SH-SY5Y (cell line): ENCODE data around the gene DDX51.

Experiments
- GATA2 ChIP-seq: IDR thresholded peaks from 2 replicates; pipeline ENCODE4 v1.6.1; 2011; ENCODE audit warnings: mild to moderate bottlenecking, low read depth, low read length
- GATA3 ChIP-seq: IDR thresholded peaks from 2 replicates; pipeline ENCODE4 v1.6.1; 2011; ENCODE audit warnings: low read depth, mild to moderate bottlenecking, low read length, moderate library complexity

DDX51 gene

GRCh38 chr12:132164426-132164825 is 20.3 kb upstream of the DDX51 start:
- TF ChIP-seq GATA3 (no peak), GATA2 (no peak)

DNA sequence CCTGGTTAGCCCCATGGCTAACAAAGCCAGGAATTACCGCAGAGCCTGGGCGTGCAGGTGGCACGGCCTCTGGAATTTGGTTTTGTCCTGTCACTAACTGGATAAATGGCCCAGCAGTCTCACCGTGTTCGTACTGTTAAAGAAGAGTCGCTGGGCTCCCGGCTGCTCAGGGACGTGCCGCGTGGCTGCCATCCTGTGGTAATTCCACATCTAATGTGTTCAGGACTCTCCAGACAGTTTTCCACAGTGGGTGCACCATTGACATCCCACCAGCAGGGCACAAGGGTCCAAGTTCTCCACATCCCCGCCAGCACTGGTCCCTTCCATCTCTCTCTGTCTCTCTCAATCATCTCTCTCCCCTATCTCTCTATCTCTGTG is 19.8 kb upstream of the DDX51 start:
- TF ChIP-seq GATA3 (no peak), GATA2 (no peak)

GRCh38 chr12:132163041-132163910 is 19.2 kb upstream of the DDX51 start:
- TF ChIP-seq GATA2 (no peak), GATA3 (no peak)

GRCh38 chr12:132162508-132163031 is 18.5 kb upstream of the DDX51 start:
- TF ChIP-seq GATA3: no peak
- no peak for TF ChIP-seq GATA2

GRCh38 chr12:132161796-132162507 is 17.8 kb upstream of the DDX51 start:
- no peak for TF ChIP-seq GATA2
- TF ChIP-seq GATA3: no peak

DNA sequence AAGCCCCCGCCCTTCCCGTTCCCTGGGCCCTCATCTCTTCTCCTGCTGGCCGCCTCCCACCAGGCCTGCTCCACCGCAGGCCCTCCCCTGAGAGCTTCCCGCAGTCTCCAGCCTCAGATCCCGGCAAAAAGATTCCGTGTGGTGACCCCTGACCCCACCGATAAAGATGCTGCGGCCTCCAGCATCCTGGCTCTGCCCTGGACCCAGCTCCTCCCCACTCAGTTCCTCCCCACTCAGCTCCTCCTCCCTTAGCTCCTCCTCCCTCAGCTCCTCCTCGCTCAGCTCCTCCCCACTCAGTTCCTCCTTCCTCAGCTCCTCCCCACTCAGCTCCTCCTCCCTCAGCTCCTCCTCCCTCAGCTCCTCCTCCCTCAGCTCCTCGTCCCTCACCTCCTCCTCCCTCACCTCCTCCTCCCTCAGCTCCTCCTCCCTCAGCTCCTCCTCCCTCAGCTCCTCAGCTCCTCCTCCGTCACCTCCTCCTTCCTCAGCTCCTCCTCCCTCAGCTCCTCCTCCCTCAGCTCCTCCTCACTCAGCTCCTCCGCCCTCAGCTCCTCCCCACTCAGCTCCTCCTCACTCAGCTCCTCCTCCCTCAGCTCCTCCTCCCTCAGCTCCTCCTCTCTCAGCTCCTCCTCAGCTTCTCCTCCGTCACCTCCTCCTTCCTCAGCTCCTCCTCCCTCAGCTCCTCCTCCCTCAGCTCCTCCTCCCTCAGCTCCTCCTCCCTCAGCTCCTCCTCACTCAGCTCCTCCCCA is 17.1 kb upstream of the DDX51 start:
- TF ChIP-seq GATA2: no peak
- TF ChIP-seq GATA3: no peak

DNA sequence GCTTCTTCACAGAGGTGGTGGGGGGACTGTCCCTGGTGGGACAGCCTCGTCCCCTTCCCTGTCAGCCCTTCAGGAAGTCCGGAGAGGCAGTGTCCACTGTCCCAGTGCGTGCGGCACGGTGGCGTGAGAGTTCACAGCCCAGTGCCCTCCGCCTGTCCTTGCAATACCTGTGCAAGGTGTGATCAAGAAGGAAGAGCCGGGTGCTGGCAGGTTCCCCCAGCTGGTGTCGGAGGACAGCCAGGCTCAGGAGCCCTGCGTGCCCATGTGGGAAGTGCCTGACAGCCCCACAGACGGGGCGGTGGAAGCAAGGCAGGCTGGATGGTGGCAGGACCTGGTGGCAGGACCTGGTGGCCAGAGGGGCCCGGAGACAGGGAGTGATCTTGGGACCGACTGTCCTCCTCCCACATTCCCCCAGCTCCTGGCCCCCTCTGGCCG is 16.5 kb upstream of the DDX51 start:
- TF ChIP-seq GATA2 (no peak), GATA3 (no peak)

- no peak for TF ChIP-seq GATA3
- TF ChIP-seq GATA2: no peak
These were observed 15.9 kb upstream of the DDX51 start for GRCh38 chr12:132160016-132160415.

GRCh38 chr12:132159555-132160003 is 15.5 kb upstream of the DDX51 start:
- no peak for TF ChIP-seq GATA2
- no peak for TF ChIP-seq GATA3

DNA sequence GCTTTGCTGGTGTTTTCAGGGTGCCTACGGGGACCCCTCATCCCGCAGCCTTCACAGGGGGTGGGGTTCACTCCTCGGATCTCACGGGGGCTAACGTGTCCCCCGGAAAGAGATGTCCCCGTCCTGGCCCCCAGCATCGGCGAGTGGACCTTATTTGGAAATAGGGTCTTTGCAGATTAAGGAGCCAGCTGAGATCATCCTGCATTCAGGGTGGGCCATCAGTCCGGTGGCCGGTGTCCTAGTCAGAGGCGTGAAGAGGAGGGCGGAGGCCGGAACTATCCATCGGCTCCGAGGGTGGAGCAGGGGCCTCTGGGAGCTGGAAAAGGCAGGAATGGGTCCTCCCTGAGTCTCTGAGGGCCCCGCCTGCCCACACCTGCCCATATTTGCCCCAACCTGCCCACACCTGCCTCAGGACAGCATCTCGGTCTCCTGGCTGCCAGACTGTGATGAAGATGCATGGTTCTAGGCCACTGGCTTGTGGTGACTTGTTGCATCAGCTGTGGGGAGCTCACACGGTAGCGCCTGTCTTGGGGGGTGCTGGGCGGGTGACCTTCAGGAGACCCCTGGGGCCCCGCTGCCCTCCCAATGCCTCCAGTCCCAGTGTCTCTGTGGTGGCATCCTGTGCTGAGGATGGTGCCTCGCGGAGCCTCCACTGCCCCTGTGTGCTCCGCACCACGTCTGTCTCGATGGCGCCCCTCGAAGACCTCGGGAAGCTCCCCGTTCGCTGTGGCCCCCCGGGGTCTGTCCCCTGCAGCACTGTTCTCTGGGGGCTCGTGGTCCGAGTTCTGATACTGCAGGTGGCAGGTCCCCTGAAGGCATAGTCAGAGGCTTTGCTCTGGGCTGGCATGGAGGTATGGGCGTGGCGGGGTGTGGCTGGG is 14.8 kb upstream of the DDX51 start:
- TF ChIP-seq GATA3 (no peak), GATA2 (no peak)

GRCh38 chr12:132157733-132158409 is 13.8 kb upstream of the DDX51 start:
- TF ChIP-seq GATA2: no peak

- TF ChIP-seq GATA3 (no peak), GATA2 (no peak)
These were observed 12.6 kb upstream of the DDX51 start for GRCh38 chr12:132156573-132157325.
